A673 (cell line): ENCODE data around the gene MAPK4. TPM values are rescaled to one million over a fixed set of nuclear protein-coding genes. Genes with fewer than 3 reads are reported as not detected.

Experiments used
- BruUV-seq: library from RNA; stranded (reverse); fragments of 400-500 nt; replicated peaks from 2 replicates; lab custom pipeline; 2021; lab: Mats Ljungman, UMichigan
- CTCF ChIA-PET: fragments of 300-600 bp; sonication (Branson Sonifier 250); formaldehyde crosslinking; loops from one replicate; lab custom pipeline; 2022; ENCODE audit warnings: antibody characterized with exemption; lab: Charles Lee
- POLR2A ChIA-PET: fragments of 300-600 bp; sonication (Branson Sonifier 250); formaldehyde crosslinking; loops from one replicate; lab custom pipeline; 2022; ENCODE audit warnings: antibody characterized with exemption; ENCODE audit not compliant: low non-redundant PET; lab: Charles Lee
- DNase-seq: peaks from one replicate; pipeline ENCODE4 v3.0.0-alpha.2; 2015; ENCODE audit warnings: low spot score
- H3K27ac ChIP-seq: fragments of 200-600 bp; sonication (generic); 2 replicates; pipeline ENCODE4 v1.5.1; 2016; ENCODE audit warnings: mixed run types, low read depth, mild to moderate bottlenecking, mixed read lengths, antibody characterized with exemption, low read length; ENCODE audit not compliant: poor library complexity, severe bottlenecking
- H3K27me3 ChIP-seq: fragments of 200-600 bp; sonication (generic); replicated peaks from 2 replicates; pipeline ENCODE4 v1.6.1; 2017; ENCODE audit warnings: mixed run types, low read depth, mild to moderate bottlenecking, mixed read lengths, antibody characterized with exemption, low read length; ENCODE audit not compliant: insufficient read depth, poor library complexity
- H3K36me3 ChIP-seq: fragments of 200-600 bp; sonication (generic); 2 replicates; pipeline ENCODE4 v1.6.1; 2016; ENCODE audit warnings: mixed run types, mild to moderate bottlenecking, mixed read lengths, antibody characterized with exemption, low read length; ENCODE audit not compliant: insufficient read depth, poor library complexity, severe bottlenecking
- H3K4me1 ChIP-seq: fragments of 200-600 bp; sonication (generic); 2 replicates; pipeline ENCODE4 v1.6.1; 2017; ENCODE audit warnings: mixed run types, mild to moderate bottlenecking, mixed read lengths, antibody characterized with exemption, low read length; ENCODE audit not compliant: insufficient read depth, poor library complexity, severe bottlenecking
- H3K4me3 ChIP-seq: fragments of 200-600 bp; sonication (generic); 2 replicates; pipeline ENCODE4 v1.5.1; 2016; ENCODE audit warnings: low read depth, mixed run types, mild to moderate bottlenecking, mixed read lengths, low read length; ENCODE audit not compliant: poor library complexity, severe bottlenecking
- H3K9me3 ChIP-seq: fragments of 200-600 bp; sonication (generic); 2 replicates; pipeline ENCODE4 v1.6.1; 2016; ENCODE audit warnings: mixed run types, low read depth, mild to moderate bottlenecking, mixed read lengths, antibody characterized with exemption, low read length; ENCODE audit not compliant: poor library complexity, severe bottlenecking
- CTCF ChIP-seq: fragments of 300-800, 200-600 bp; sonication (generic); conservative IDR thresholded peaks from 2 replicates; pipeline ENCODE4 v1.5.1; 2017; ENCODE audit warnings: low read depth, mild to moderate bottlenecking, antibody characterized with exemption, low read length, moderate library complexity, mixed read lengths
- EZH2 ChIP-seq: fragments of 200-600 bp; sonication (generic); IDR thresholded peaks from 2 replicates; pipeline ENCODE4 v1.6.1; 2017; ENCODE audit warnings: borderline replicate concordance, low read depth, mild to moderate bottlenecking, mixed read lengths, antibody characterized with exemption, low read length; ENCODE audit not compliant: poor library complexity, severe bottlenecking
- intact Hi-C: fragments of 100-400 bp; cut with micrococcal nuclease; formaldehyde crosslinking; loops from one replicate; pipeline ENCODE4 v1.10.0; 2022; ENCODE audit not compliant: unreplicated experiment
- total RNA-seq: library from RNA; stranded (reverse); gene quantifications from 2 replicates; pipeline ENCODE4 v1.2.3, GENCODE V29; 2021

The MAPK4 gene
- total RNA-seq, 1 experiment from 2014 or later = 0.62 TPM

- ChIA-PET CTCF (no interaction called here), POLR2A (no interaction called here)
- Histone ChIP-seq H3K27ac (no peak overlapping the region), H3K36me3 (no peaks in the 10 kb centered on the region), H3K9me3 (no peaks in the 10 kb centered on the region), H3K4me1 (no peaks in the 10 kb centered on the region), H3K4me3 (no peak overlapping the region), H3K27me3 (no peaks in the 10 kb centered on the region)
- intact Hi-C loops = no loop called here
- TF ChIP-seq CTCF (no peak), EZH2 (no peak)
- no TSS peak for BruUV-seq
- no peak for DNase-seq
These were observed 149.3 kb downstream of the MAPK4 start for GRCh38 chr18:50709193-50709592.

- DNase-seq = no peak
- no peak for TF ChIP-seq CTCF
- no peaks in the 10 kb centered on the region for H3K4me1 ChIP-seq
- CTCF ChIA-PET = interaction anchor here (0.6 kb wide), 1 partner anchor 1537 kb away, joined by 4 read pairs; no protein-coding TSS in a partner anchor
- POLR2A ChIA-PET = interaction anchor here (0.7 kb wide), 1 partner anchor 675 kb away, joined by 8 read pairs; no protein-coding TSS in a partner anchor
- no peaks in the 10 kb centered on the region for H3K27me3 ChIP-seq
- intact Hi-C loops = no loop called here
- H3K4me3 ChIP-seq = no peak overlapping the region
- no peak overlapping the region for H3K27ac ChIP-seq
- BruUV-seq = no TSS peak
- no peaks in the 10 kb centered on the region for H3K9me3 ChIP-seq
- no peaks in the 10 kb centered on the region for H3K36me3 ChIP-seq
These were observed 151.5 kb downstream of the MAPK4 start for GRCh38 chr18:50711386-50711785.

GRCh38 chr18:50715919-50716318, 156.0 kb downstream of the MAPK4 start:
- TF ChIP-seq EZH2 (no peak), CTCF (no peak)
- CTCF ChIA-PET = no interaction called here
- H3K4me1 ChIP-seq = no peaks in the 10 kb centered on the region
- DNase-seq = peak; percentile 18
- BruUV-seq = no TSS peak
- no peaks in the 10 kb centered on the region for H3K27me3 ChIP-seq
- H3K36me3 ChIP-seq = no peaks in the 10 kb centered on the region
- intact Hi-C loops = no loop called here
- H3K4me3 ChIP-seq = no peak overlapping the region
- POLR2A ChIA-PET = no interaction called here
- no peak overlapping the region for H3K27ac ChIP-seq
- H3K9me3 ChIP-seq = no peaks in the 10 kb centered on the region
